Measurements from ENCODE around the gene NOTO. TPM values are rescaled to one million over a fixed set of nuclear protein-coding genes. Genes with fewer than 3 reads are reported as not detected.

The NOTO gene
- total RNA-seq, 2 experiments from 2014 or later = not detected

DNA sequence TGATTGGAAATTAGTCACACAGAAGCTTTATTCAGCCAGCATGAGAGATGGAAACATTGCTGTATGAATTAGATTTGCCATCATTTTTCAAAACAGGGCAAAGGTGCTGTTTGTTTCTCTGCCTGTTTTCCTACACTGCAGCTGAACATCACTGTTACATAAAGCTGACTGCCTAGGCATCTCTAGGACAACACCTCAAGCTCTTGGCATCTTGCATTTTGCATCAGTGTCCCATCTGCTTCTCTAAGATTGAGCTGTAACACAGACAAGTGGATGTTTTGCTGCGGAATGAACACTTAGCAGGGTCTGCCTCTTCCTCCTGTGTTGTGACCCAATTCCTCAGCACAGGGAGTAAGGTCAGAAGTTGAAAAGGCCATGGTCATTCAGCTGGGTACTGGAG lies 36.6 kb downstream of the NOTO start:
- H3K27me3 Mint-ChIP-seq (ENCODE audit: low read depth) = no peaks in the 10 kb centered on the region
- no peak overlapping the region for H3K4me3 Mint-ChIP-seq
- peaks cover 35% of the 10 kb centered on the region for H3K36me3 Mint-ChIP-seq (ENCODE audit: low read depth)
- H3K27ac Mint-ChIP-seq = peak overlapping the region; percentile 21
- no peak for DNase-seq
- no peaks in the 10 kb centered on the region for H3K9me3 Mint-ChIP-seq
- CTCF ChIA-PET = interaction anchor here (1.5 to 2.5 kb wide), 4 partner anchors 9 to 61 kb away, joined by 4 to 7 read pairs (median 6); no protein-coding TSS in a partner anchor
- peaks cover 56% of the 10 kb centered on the region for H3K4me1 Mint-ChIP-seq (ENCODE audit: low read depth)
- intact Hi-C loops (cut with micrococcal nuclease) = loop anchor here (10.0 kb wide), 1 partner anchor 1606 kb away; no protein-coding TSS in a partner anchor

GRCh38 chr2:73239776-73240175 lies 37.4 kb downstream of the NOTO start:
- Mint-ChIP-seq H3K4me1 (ENCODE audit: low read depth) (peaks cover 61% of the 10 kb centered on the region), H3K27ac (peak overlapping the region; percentile 46), H3K36me3 (ENCODE audit: low read depth) (peaks cover 40% of the 10 kb centered on the region), H3K9me3 (no peaks in the 10 kb centered on the region), H3K4me3 (no peak overlapping the region), H3K27me3 (ENCODE audit: low read depth) (no peaks in the 10 kb centered on the region)
- intact Hi-C loops (cut with micrococcal nuclease) = loop anchor here (10.0 kb wide), 1 partner anchor 1605 kb away; no protein-coding TSS in a partner anchor
- CTCF ChIA-PET = interaction anchor here (1.5 to 2.5 kb wide), 2 partner anchors 11 to 50 kb away, joined by 4 to 7 read pairs; no protein-coding TSS in a partner anchor
- DNase-seq = no peak

- H3K27ac Mint-ChIP-seq = peak overlapping the region; percentile 71
- intact Hi-C loops (cut with micrococcal nuclease) = loop anchor here (1.0 kb wide), 1 partner anchor 9 kb away; no protein-coding TSS in a partner anchor
- peaks cover 45% of the 10 kb centered on the region for H3K36me3 Mint-ChIP-seq (ENCODE audit: low read depth)
- DNase-seq = no peak
- H3K9me3 Mint-ChIP-seq = no peaks in the 10 kb centered on the region
- no peak overlapping the region for H3K4me3 Mint-ChIP-seq
- CTCF ChIA-PET = interaction anchor here (1.3 to 1.9 kb wide), 5 partner anchors 10 to 46 kb away, joined by 3 to 10 read pairs (median 5); no protein-coding TSS in a partner anchor
- H3K4me1 Mint-ChIP-seq (ENCODE audit: low read depth) = peaks cover 31% of the 10 kb centered on the region
- H3K27me3 Mint-ChIP-seq (ENCODE audit: low read depth) = no peaks in the 10 kb centered on the region
Observed at GRCh38 chr2:73243884-73244570, 41.7 kb downstream of the NOTO start.

- peaks cover 48% of the 10 kb centered on the region for H3K36me3 Mint-ChIP-seq (ENCODE audit: low read depth)
- no peaks in the 10 kb centered on the region for H3K27me3 Mint-ChIP-seq (ENCODE audit: low read depth)
- H3K9me3 Mint-ChIP-seq = no peaks in the 10 kb centered on the region
- peaks cover 26% of the 10 kb centered on the region for H3K4me1 Mint-ChIP-seq (ENCODE audit: low read depth)
- CTCF ChIA-PET = interaction anchor here (1.3 to 1.9 kb wide), 5 partner anchors 10 to 46 kb away, joined by 3 to 10 read pairs (median 5); no protein-coding TSS in a partner anchor
- no peak for DNase-seq
- H3K27ac Mint-ChIP-seq = peak overlapping the region; percentile 71
- intact Hi-C loops (cut with micrococcal nuclease) = no loop called here
- H3K4me3 Mint-ChIP-seq = no peak overlapping the region
Observed at GRCh38 chr2:73244580-73244979, 42.2 kb downstream of the NOTO start.

- no peaks in the 10 kb centered on the region for H3K27me3 Mint-ChIP-seq (ENCODE audit: low read depth)
- CTCF ChIA-PET = interaction anchor here (1.3 kb wide), 1 partner anchor 43 kb away, joined by 4 read pairs; no protein-coding TSS in a partner anchor
- H3K9me3 Mint-ChIP-seq = no peaks in the 10 kb centered on the region
- DNase-seq = no peak
- H3K4me3 Mint-ChIP-seq = no peak overlapping the region
- peaks cover 17% of the 10 kb centered on the region for H3K4me1 Mint-ChIP-seq (ENCODE audit: low read depth)
- intact Hi-C loops (cut with micrococcal nuclease) = no loop called here
- peak overlapping the region; percentile 22 for H3K27ac Mint-ChIP-seq
- H3K36me3 Mint-ChIP-seq (ENCODE audit: low read depth) = peaks cover 55% of the 10 kb centered on the region
Observed at GRCh38 chr2:73246850-73247249, 44.5 kb downstream of the NOTO start.

GRCh38 chr2:73249636-73250035 lies 47.3 kb downstream of the NOTO start:
- Mint-ChIP-seq H3K4me3 (no peak overlapping the region), H3K9me3 (no peaks in the 10 kb centered on the region), H3K36me3 (ENCODE audit: low read depth) (peaks cover 43% of the 10 kb centered on the region), H3K27me3 (ENCODE audit: low read depth) (no peaks in the 10 kb centered on the region), H3K4me1 (ENCODE audit: low read depth) (peaks cover 4% of the 10 kb centered on the region), H3K27ac (no peak overlapping the region)
- no peak for DNase-seq
- CTCF ChIA-PET = interaction anchor here (0.6 to 2.3 kb wide), 4 partner anchors 10 to 164 kb away, joined by 3 to 7 read pairs (median 5); no protein-coding TSS in a partner anchor
- intact Hi-C loops (cut with micrococcal nuclease) = no loop called here

DNA sequence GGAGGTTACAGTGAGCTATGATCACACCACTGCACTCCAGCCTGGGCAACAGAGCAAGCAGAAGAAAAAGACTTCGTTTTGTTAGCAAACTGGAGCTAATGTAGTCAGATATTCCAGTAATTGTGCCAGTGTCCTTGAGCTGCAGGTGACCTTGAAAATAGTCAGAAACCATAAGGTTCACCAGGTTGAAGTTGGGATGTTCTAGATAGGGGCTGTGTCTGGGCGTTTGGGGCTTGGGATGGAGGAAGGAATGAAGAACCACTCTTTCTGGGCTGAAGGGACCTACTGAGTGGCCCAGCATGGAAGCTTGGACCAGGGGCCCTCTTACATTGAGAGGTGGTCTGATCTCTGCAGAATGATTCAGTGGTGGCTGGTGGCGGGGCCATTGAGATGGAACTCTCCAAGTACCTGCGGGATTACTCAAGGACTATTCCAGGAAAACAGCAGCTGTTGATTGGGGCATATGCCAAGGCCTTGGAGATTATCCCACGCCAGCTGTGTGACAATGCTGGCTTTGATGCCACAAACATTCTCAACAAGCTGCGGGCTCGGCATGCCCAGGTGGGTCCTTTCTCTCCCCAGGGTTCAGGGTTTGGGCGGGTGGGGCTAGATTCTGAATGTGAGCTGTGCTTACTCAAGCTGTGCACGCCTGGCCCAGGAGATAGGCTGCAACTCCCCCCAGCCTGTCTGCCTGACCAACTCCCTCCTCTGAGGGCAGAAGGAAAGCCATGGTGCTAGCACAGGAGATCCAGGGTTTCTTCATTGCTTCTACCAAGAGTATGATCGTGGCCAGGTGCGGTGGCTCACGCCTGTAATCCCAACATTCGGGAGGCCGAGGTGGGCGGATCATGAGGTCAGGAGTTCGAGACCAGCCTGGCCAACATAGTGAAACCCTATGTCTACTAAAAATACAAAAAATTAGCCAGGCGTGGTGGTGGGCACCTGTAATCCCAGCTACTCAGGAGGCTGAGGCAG lies 48.8 kb downstream of the NOTO start:
- Mint-ChIP-seq H3K4me3 (no peak overlapping the region), H3K4me1 (ENCODE audit: low read depth) (peaks cover 4% of the 10 kb centered on the region), H3K27ac (no peak overlapping the region), H3K27me3 (ENCODE audit: low read depth) (no peaks in the 10 kb centered on the region), H3K36me3 (ENCODE audit: low read depth) (peaks cover 36% of the 10 kb centered on the region), H3K9me3 (no peaks in the 10 kb centered on the region)
- intact Hi-C loops (cut with micrococcal nuclease) = no loop called here
- DNase-seq = no peak
- CTCF ChIA-PET = interaction anchor here (2.2 to 2.3 kb wide), 2 partner anchors 12 to 39 kb away, joined by 7 read pairs; no protein-coding TSS in a partner anchor

DNA sequence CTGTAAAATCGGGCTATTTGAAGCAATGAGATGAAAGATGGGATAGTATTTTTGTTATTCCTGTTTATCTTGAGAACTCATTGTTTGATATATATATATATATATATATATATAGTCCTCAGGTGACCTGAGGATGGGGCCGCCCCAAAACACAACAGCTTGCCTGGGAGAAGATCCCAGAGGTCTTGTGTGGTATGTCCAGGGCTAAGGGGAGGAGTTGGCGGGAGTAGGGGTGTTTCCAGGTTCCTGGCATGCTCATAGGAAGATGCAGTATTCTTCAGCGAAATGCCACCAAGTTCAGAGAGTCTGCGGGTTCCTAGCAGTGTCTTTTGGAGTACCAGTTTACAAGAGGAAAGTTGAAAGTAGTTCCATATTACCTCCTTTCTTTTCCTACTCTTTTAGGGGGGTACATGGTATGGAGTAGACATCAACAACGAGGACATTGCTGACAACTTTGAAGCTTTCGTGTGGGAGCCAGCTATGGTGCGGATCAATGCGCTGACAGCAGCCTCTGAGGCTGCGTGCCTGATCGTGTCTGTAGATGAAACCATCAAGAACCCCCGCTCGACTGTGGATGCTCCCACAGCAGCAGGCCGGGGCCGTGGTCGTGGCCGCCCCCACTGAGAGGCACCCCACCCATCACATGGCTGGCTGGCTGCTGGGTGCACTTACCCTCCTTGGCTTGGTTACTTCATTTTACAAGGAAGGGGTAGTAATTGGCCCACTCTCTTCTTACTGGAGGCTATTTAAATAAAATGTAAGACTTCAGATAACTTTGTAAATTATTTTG lies 50.1 kb downstream of the NOTO start:
- CTCF ChIA-PET = no interaction called here
- H3K36me3 Mint-ChIP-seq (ENCODE audit: low read depth) = peaks cover 25% of the 10 kb centered on the region

GRCh38 chr2:73253400-73253799 lies 51.0 kb downstream of the NOTO start:
- Mint-ChIP-seq H3K27me3 (ENCODE audit: low read depth) (no peaks in the 10 kb centered on the region), H3K4me3 (no peak overlapping the region), H3K4me1 (ENCODE audit: low read depth) (no peaks in the 10 kb centered on the region), H3K9me3 (no peaks in the 10 kb centered on the region), H3K36me3 (ENCODE audit: low read depth) (peaks cover 25% of the 10 kb centered on the region), H3K27ac (no peak overlapping the region)
- DNase-seq = no peak
- CTCF ChIA-PET = interaction anchor here (0.6 to 1.4 kb wide), 3 partner anchors 9 to 56 kb away, joined by 3 to 4 read pairs (median 3); no protein-coding TSS in a partner anchor
- intact Hi-C loops (cut with micrococcal nuclease) = no loop called here

More for the DNA sequence above, 50.1 kb downstream of the NOTO start:
- intact Hi-C loops (cut with micrococcal nuclease) = no loop called here
- Mint-ChIP-seq H3K4me3 (no peak overlapping the region), H3K4me1 (ENCODE audit: low read depth) (no peaks in the 10 kb centered on the region), H3K27ac (no peak overlapping the region), H3K9me3 (no peaks in the 10 kb centered on the region), H3K27me3 (ENCODE audit: low read depth) (no peaks in the 10 kb centered on the region)
- DNase-seq = no peak

DNA sequence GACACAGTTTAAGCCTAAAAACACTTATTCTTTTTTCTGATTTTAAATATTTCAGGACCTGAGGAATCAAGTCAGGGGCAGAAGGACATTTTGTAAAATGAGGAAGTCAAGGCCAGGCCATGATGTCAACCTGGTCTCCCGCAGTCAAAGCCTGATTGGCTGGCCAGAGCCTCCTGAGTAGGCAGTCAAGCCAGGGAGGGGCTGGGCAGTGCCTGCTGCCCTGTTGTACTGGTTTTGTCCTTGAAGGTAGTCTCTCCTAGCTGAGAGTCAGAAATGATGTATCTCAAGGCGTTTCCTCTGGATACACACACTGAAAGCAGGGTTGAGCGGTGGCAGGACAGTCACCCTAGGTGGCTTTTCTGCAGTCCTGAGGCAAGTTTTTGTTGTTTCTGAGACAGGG lies 51.5 kb downstream of the NOTO start:
- Mint-ChIP-seq H3K4me1 (ENCODE audit: low read depth) (no peaks in the 10 kb centered on the region), H3K36me3 (ENCODE audit: low read depth) (peaks cover 20% of the 10 kb centered on the region), H3K4me3 (no peak overlapping the region), H3K27me3 (ENCODE audit: low read depth) (no peaks in the 10 kb centered on the region), H3K9me3 (no peaks in the 10 kb centered on the region), H3K27ac (no peak overlapping the region)
- no peak for DNase-seq
- intact Hi-C loops (cut with micrococcal nuclease) = no loop called here
- CTCF ChIA-PET = interaction anchor here (0.6 to 1.4 kb wide), 3 partner anchors 9 to 56 kb away, joined by 3 to 4 read pairs (median 3); no protein-coding TSS in a partner anchor

- no peak for DNase-seq
- Mint-ChIP-seq H3K9me3 (no peaks in the 10 kb centered on the region), H3K4me3 (no peak overlapping the region), H3K4me1 (ENCODE audit: low read depth) (no peaks in the 10 kb centered on the region), H3K27me3 (ENCODE audit: low read depth) (no peaks in the 10 kb centered on the region), H3K27ac (peak overlapping the region; percentile 30), H3K36me3 (ENCODE audit: low read depth) (peaks cover 18% of the 10 kb centered on the region)
- intact Hi-C loops (cut with micrococcal nuclease) = no loop called here
- CTCF ChIA-PET = interaction anchor here (0.6 to 1.4 kb wide), 2 partner anchors 10 to 55 kb away, joined by 3 to 4 read pairs; no protein-coding TSS in a partner anchor
Observed at GRCh38 chr2:73254343-73255006, 52.1 kb downstream of the NOTO start.

All from activated naive CD4-positive, alpha-beta T cell treated with anti-CD3 and anti-CD28 coated beads for 36 hours (primary cell).